B cell (primary cell): ENCODE data around the gene VPS26A. TPM values are rescaled to one million over a fixed set of nuclear protein-coding genes. Genes with fewer than 3 reads are reported as not detected.

Experiments used
- ATAC-seq: fragments of 200-7000 bp; cut with Tn5 transposase; one replicate; pipeline ENCODE4 v1.10.0; 2021; ENCODE audit warnings: low read depth, mild to moderate bottlenecking, moderate number of reproducible peaks, moderate library complexity
- CTCF ChIA-PET: fragments of 350-600 bp; sonication (Branson Sonifier 250); formaldehyde crosslinking; loops from one replicate; lab custom pipeline; 2021; ENCODE audit warnings: antibody characterized with exemption, inconsistent platforms; lab: Charles Lee
- POLR2A ChIA-PET: fragments of 350-600 bp; sonication (Branson Sonifier 250); formaldehyde crosslinking; loops from one replicate; lab custom pipeline; 2021; ENCODE audit warnings: antibody characterized with exemption; lab: Charles Lee
- DNase-seq: peaks from one replicate; pipeline ENCODE4 v3.0.0; 2013
- H2AFZ ChIP-seq: 2 replicates; pipeline ENCODE4 v1.6.1; 2012; ENCODE audit warnings: mild to moderate bottlenecking, low read depth, low read length; ENCODE audit not compliant: insufficient read depth, poor library complexity, severe bottlenecking
- H3K27ac ChIP-seq, 2 donors: 1 replicate in 1 of 2; 2 replicates in 1 of 2; pipeline ENCODE4 v1.5.1; 2012 to 2013; ENCODE audit warnings: low read length in 2 of 2, mild to moderate bottlenecking in 2 of 2, moderate library complexity in 1 of 2
- H3K27me3 ChIP-seq, 4 experiments: fragments of 200-600 bp in 1 of 4; sonication (generic) in 1 of 4; replicated peaks in 1 of 4; 1 replicate in 2 of 4; 2 replicates in 2 of 4; pipeline versions ENCODE4 v1.6.1 to v1.7.0; 2013 to 2016; ENCODE audit warnings: low read length in 3 of 4, mild to moderate bottlenecking in 2 of 4, mixed read lengths in 1 of 4, moderate library complexity in 1 of 4; ENCODE audit not compliant: insufficient read depth in 4 of 4, control insufficient read depth in 3 of 4; ENCODE audit errors: control extremely low read depth in 1 of 4
- H3K36me3 ChIP-seq, 2 experiments: replicated peaks in 1 of 2; 1 replicate in 1 of 2; 2 replicates in 1 of 2; pipeline versions ENCODE4 v1.6.1 to v1.7.1; 2013; ENCODE audit warnings: low read length in 1 of 2; ENCODE audit not compliant: insufficient read depth in 2 of 2, control insufficient read depth in 1 of 2; ENCODE audit errors: control extremely low read depth in 1 of 2, extremely low read depth in 1 of 2
- H3K4me1 ChIP-seq, 2 donors: fragments of 200-600 bp in 1 of 2; sonication (generic) in 1 of 2; 1 replicate in 1 of 2; 2 replicates in 1 of 2; pipeline versions ENCODE4 v1.5.1 to v1.6.1; 2013 to 2017; ENCODE audit warnings: low read length in 2 of 2; ENCODE audit not compliant: control insufficient read depth in 2 of 2, insufficient read depth in 2 of 2
- H3K4me2 ChIP-seq: replicated peaks from 2 replicates; pipeline ENCODE3; 2012; ENCODE audit warnings: mild to moderate bottlenecking, low read depth, low read length; ENCODE audit not compliant: poor library complexity, severe bottlenecking
- H3K4me3 ChIP-seq, 5 experiments: fragments of 200-600 bp in 1 of 5; sonication (generic) in 1 of 5; 1 replicate in 3 of 5; 2 replicates in 2 of 5; pipeline versions ENCODE4 v1.5.1 to v1.7.0; 2011 to 2016; ENCODE audit warnings: low read length in 4 of 5, mild to moderate bottlenecking in 4 of 5, low read depth in 2 of 5, control low read depth in 1 of 5, moderate library complexity in 1 of 5; ENCODE audit not compliant: insufficient read depth in 1 of 5; ENCODE audit errors: control extremely low read depth in 1 of 5, extremely low read depth in 1 of 5
- H3K79me2 ChIP-seq: fragments of 200-600 bp; sonication (generic); one replicate; pipeline ENCODE4 v1.6.0; 2016; ENCODE audit warnings: low read length; ENCODE audit not compliant: control insufficient read depth, insufficient read depth
- H3K9ac ChIP-seq: fragments of 200-600 bp; sonication (generic); 2 replicates; pipeline ENCODE4 v1.6.1; 2017; ENCODE audit warnings: mild to moderate bottlenecking, low read length, moderate library complexity
- H3K9me3 ChIP-seq, 3 donors: one replicate each; pipeline versions ENCODE4 v1.6.1 to v1.7.1; 2013; ENCODE audit warnings: low read length in 2 of 3; ENCODE audit not compliant: control insufficient read depth in 2 of 3, insufficient read depth in 1 of 3; ENCODE audit errors: control extremely low read depth in 1 of 3
- H4K20me1 ChIP-seq: 2 replicates; pipeline ENCODE4 v1.6.0; 2012; ENCODE audit warnings: mild to moderate bottlenecking, low read length; ENCODE audit not compliant: insufficient read depth, control insufficient read depth, poor library complexity, severe bottlenecking
- H3K27ac Mint-ChIP-seq: one replicate; pipeline ENCODE4 v1.8.0; 2021; ENCODE audit warnings: mixed read lengths
- H3K27me3 Mint-ChIP-seq: one replicate; pipeline ENCODE4 v1.8.0; 2021; ENCODE audit warnings: mixed read lengths
- H3K4me1 Mint-ChIP-seq: one replicate; pipeline ENCODE4 v1.8.0; 2021; ENCODE audit warnings: mixed read lengths
- H3K4me3 Mint-ChIP-seq: one replicate; pipeline ENCODE4 v1.8.0; 2021; ENCODE audit warnings: mixed read lengths
- H3K9me3 Mint-ChIP-seq: one replicate; pipeline ENCODE4 v1.8.0; 2022; ENCODE audit warnings: mixed read lengths; ENCODE audit not compliant: insufficient read depth
- CTCF ChIP-seq: fragments of 200-600 bp; IDR thresholded peaks from one replicate; pipeline ENCODE4 v1.8.0; 2022; ENCODE audit warnings: antibody characterized with exemption, mild to moderate bottlenecking
- EZH2 ChIP-seq: IDR thresholded peaks from 2 replicates; pipeline ENCODE4 v1.6.1; 2012; ENCODE audit warnings: borderline replicate concordance, low read depth, mild to moderate bottlenecking, moderate library complexity, low read length; ENCODE audit not compliant: insufficient read depth, poor library complexity, severe bottlenecking
- WGBS: methylation state at CpG from one replicate; pipeline ENCODE4 v1.1.5; 2013; ENCODE audit warnings: missing lambda C conversion rate; ENCODE audit not compliant: insufficient coverage; 5-methylcytosine and 5-hydroxymethylcytosine counted together
- intact Hi-C: fragments of 100-400 bp; cut with micrococcal nuclease; formaldehyde crosslinking; loops from one replicate; pipeline ENCODE4 v1.10.0; 2022
- polyA plus RNA-seq: library from polyadenylated mRNA; depleted of rRNA; stranded (reverse); fragments of >200 nt; gene quantifications from 2 replicates; pipeline ENCODE4 v1.2.3, GENCODE V29; 2012
- total RNA-seq, 2 donors: library from RNA; stranded (reverse); fragments of 120-200 nt in 1 of 2; gene quantifications; 1 replicate in 1 of 2; 2 replicates in 1 of 2; pipeline versions ENCODE4 v1.2.3 to v1.2.4, GENCODE V29; 2013 to 2022

Gene VPS26A
- total and polyA plus RNA-seq, 2 donors (not counting 1 experiment from before 2014, with no cell fraction given) = 5.0 to 29.9 TPM

GRCh38 chr10:69088801-69089501, 35.0 kb upstream of the VPS26A start:
- no peak for TF ChIP-seq EZH2
- no peak for TF ChIP-seq CTCF

More at GRCh38 chr10:69088801-69089501, 35.0 kb upstream of the VPS26A start:
- Mint-ChIP-seq H3K27ac (peak overlapping the region; percentile 94), H3K4me3 (peak overlapping the region; percentile 91), H3K27me3 (no peaks in the 10 kb centered on the region), H3K4me1 (peaks cover 58% of the 10 kb centered on the region), H3K9me3 (no peaks in the 10 kb centered on the region)
- Histone ChIP-seq H3K4me2 (peak overlapping the region; percentile 97), H3K27me3 (no peaks in the 10 kb centered on the region), H3K4me3 (peak overlapping the region; percentile 40 to 95 (median 64)), H3K27ac (peak overlapping the region; percentile 73 to 91), H3K9me3 (no peaks in the 10 kb centered on the region), H3K36me3 (no peaks in the 10 kb centered on the region), H3K79me2 (peaks cover 46% of the 10 kb centered on the region), H3K4me1 (peaks cover 42 to 46% of the 10 kb centered on the region in 2 donors), H2AFZ (peak overlapping the region; percentile 48), H3K9ac (peak overlapping the region; percentile 88), H4K20me1 (no peaks in the 10 kb centered on the region)
- POLR2A ChIA-PET = interaction anchor here (0.6 kb wide), 1 partner anchor 321 kb away, joined by 8 read pairs; no protein-coding TSS in a partner anchor
- WGBS = 7% methylated on average over 4 of the region's 10 CpGs
- DNase-seq (peak; percentile 67), ATAC-seq (no peak)
- intact Hi-C loops = loop anchor here (1.0 kb wide), 3 partner anchors 34 to 188 kb away; partner anchors contain the start of gene DDX50
- CTCF ChIA-PET = interaction anchor here (1.7 to 11.8 kb wide), 2 partner anchors 23 to 83 kb away, joined by 5 to 197 read pairs; no protein-coding TSS in a partner anchor
